Thyroid gland (tissue), 4 donors: ENCODE measurements around the gene MBD3L5.

Experiments used
- POLR2A ChIP-seq, 2 donors: fragments of 450-650 bp; IDR thresholded peaks; one replicate each; pipeline ENCODE4 v1.6.1; 2017; ENCODE audit warnings: antibody characterized with exemption in 2 of 2, mild to moderate bottlenecking in 2 of 2, moderate library complexity in 1 of 2
- TF ChIP-seq, protein P1 (sequence below), 6 experiments: fragments of 200-600 bp in 3 of 6; fragments of 450-650 bp in 3 of 6; sonication (generic) in 3 of 6; IDR thresholded peaks; one replicate each; pipeline ENCODE4 v1.5.1; 2016 to 2019; ENCODE audit warnings: antibody characterized with exemption in 6 of 6, mild to moderate bottlenecking in 2 of 6, inconsistent platforms in 1 of 6, moderate library complexity in 1 of 6

DNA sequence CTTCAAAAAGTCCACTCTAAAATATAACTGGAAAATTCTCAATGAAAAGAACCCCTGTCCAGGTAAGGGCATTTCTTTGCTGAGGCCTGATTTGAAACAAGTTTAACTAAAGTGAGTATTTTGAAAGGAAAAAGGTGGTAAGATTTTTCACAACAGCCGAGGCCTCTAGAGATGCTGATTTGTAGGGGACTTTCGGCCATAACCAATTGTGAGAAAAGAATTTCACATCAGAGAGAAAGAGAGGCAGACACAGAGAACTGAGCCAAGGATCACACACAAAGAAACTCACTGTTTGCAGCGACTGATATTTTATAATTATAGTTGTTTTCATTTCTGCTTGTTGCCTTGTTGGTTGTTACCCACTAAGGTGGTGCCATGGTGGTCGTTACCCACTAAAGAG, 33.6 kb upstream of the MBD3L5 start:
- TF ChIP-seq, protein P1, sequence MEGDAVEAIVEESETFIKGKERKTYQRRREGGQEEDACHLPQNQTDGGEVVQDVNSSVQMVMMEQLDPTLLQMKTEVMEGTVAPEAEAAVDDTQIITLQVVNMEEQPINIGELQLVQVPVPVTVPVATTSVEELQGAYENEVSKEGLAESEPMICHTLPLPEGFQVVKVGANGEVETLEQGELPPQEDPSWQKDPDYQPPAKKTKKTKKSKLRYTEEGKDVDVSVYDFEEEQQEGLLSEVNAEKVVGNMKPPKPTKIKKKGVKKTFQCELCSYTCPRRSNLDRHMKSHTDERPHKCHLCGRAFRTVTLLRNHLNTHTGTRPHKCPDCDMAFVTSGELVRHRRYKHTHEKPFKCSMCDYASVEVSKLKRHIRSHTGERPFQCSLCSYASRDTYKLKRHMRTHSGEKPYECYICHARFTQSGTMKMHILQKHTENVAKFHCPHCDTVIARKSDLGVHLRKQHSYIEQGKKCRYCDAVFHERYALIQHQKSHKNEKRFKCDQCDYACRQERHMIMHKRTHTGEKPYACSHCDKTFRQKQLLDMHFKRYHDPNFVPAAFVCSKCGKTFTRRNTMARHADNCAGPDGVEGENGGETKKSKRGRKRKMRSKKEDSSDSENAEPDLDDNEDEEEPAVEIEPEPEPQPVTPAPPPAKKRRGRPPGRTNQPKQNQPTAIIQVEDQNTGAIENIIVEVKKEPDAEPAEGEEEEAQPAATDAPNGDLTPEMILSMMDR (IDR thresholded peaks at IDR 0.05): no peak
- no peak for TF ChIP-seq POLR2A (IDR thresholded peaks at IDR 0.05)
